Measurements from ENCODE around the gene MOXD1.

MOXD1 gene

GRCh38 chr6:132400883-132401617 is at the start of gene MOXD1:
MOXD1 (minus strand) TSS chr6:132401475; CDS start chr6:132401426, 49 bp downstream.
- DNase-seq = peak; percentile 19

DNA sequence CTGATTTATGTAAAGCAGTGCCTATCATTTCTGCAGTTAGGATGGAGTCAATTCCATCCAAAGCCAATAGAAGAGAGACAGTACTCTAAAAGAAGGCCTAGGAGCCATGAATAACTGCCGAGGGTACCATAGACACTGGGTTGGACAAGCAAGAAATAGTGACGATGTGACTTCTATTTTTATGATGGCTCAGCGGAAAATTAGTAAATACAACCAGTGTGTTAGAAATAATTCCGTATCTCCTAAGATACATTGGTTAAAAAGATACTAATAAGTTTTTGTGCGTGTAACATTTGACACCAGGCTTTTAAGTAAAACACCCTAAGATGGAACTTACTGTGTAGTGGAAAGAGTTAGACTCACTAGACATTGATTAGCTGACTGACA is 45.6 kb upstream of the MOXD1 start:
- DNase-seq = no peak

- DNase-seq = no peak
Observed at GRCh38 chr6:132446141-132446854, 45.0 kb upstream of the MOXD1 start.

DNA sequence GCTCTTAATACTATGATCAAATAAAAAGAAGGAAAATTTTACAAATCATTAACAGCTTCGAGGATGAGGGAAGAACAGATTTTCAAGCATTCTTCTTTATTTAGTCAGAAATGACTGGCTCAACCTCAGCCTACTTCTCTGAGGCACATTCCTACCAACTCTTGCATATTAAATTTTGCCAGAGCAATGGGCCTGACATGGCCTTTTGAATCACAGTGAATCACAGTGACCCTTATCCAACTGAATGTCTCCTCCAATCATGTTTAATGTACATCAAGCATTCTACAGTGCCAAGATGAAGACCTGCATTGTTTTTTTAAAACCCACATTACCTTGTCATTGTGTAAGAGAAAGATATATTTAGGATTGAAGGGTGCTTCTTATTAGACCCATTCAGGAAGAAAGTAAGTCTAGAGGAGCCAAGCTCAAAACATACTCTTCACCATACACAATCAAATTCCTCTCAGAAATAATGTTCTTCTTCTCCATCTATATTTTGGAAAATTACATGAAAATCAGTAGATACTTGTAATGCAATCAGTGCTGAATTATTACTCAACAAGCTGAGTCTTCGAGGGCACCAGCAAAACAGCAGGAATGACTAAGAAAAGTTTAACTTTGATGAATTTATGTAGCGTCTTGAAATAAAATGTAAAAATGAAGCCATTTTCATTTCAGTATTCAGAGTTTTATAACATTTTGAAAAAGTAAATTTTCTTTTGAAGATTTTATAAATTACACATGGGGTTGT is 44.1 kb upstream of the MOXD1 start:
- no peak for DNase-seq

DNA sequence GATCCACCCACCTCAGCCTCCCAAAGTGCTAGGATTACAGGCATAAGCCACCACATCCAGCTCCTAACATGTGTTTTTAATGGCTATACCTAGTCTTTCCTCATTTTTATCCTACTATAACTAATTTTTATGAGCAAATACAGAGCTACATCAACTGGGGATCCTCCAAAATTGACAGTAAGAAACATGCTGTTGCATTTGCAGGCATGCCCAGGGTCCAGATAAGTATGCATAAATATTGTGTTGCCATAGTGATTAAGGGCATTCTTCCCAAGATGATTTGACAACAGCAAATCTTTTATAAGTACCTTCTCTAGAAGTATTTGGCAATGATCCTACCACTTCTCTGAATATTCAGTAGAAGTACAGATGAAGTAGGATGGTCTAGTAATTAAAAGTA is 41.9 kb upstream of the MOXD1 start:
- DNase-seq = no peak

DNA sequence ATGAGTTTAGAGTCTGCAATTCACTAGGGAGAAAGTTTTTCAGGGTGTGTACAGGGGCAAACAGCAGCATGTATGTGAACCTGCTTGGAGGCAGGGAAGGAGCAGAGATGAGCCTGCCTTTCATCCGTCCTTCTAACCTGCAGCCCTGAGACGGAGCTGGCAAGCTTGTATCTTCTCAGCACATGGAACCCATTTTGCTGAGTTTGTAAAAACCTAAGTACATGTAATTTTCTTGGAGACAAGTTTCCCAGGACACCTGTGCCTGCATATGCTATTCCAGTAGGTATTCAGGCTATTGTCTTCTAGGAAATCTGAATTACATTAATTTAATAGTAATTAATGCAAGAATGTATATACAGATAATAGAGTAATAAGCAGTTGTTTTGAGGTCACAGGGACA is 28.8 kb upstream of the MOXD1 start:
- no peak for DNase-seq

DNA sequence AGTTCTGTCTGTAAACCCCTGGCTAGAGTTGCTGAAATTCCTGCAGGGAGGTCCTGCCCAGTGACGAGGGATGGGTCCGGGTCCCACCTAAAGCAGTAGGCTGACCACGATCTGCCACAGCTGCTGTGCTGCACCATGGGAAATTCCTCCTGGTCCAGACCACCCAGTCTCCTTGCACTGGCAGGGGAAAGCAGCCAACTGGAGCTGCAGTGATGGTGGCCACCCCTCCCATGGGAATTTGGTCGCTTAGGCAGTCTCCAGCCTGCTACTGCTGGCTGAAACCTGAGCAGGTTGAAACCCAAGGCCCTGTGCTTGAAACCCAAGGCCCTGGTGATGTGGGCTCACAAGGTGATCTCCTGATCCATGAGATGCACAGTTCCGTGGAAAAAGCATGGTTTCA is 23.9 kb upstream of the MOXD1 start:
- no peak for DNase-seq

GRCh38 chr6:132423839-132424238 is 22.6 kb upstream of the MOXD1 start:
- no peak for DNase-seq

GRCh38 chr6:132418235-132418965 is 17.1 kb upstream of the MOXD1 start:
- DNase-seq = no peak

- DNase-seq = no peak
Observed at GRCh38 chr6:132414761-132415160, 13.5 kb upstream of the MOXD1 start.

GRCh38 chr6:132414322-132414721 is 13.0 kb upstream of the MOXD1 start:
- no peak for DNase-seq

DNA sequence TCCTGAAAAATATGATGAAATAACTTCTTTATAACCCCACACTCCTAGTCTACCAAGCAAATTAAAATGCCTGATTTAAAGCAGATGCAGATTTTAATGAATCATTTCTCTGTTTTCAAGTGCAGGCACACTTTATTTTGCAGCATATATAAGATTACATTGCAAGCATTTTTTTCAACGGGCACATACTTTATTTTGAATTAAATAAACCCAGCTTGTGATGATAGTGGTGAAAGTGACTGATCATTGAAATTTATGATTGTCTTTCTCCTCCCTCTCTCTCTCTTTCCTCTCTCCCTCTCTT is 12.2 kb upstream of the MOXD1 start:
- DNase-seq = no peak

DNA sequence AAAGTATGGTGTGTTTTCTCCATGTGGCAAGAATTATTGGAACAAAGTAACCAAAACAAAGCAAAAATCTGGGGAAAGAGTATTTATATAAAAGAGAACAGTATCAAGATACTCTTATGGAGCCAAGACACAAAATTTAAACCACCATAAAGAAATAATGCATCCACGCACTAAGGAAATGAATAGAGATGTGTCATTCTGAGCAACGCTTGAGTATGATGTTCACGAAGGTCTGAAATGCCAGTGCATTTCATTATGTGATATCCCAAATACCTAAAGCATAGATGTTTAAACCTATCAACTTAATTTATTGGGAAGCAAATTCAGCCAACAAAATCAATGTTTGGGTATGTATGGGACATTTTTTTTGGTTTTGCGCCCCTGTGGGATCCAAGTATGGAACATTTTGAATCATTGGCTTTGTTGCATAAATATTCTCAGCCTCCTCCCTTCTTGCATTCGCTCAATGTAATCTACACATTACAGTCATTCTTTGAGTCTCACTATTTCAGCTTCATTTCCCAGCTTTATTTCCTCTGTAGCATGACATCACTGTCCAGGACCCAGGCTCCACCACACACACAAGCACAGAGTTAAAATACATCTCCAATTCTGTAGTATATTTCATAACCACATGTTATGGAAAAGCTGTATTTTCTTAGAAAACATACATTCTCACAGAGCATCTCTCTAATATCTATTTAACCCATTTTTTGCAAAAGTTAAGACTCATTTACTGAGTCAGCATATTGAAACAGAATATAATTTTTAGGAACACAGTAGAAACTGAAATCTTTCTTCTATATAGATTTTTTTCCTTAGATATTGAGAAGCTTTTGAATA is 11.6 kb upstream of the MOXD1 start:
- DNase-seq = no peak

DNA sequence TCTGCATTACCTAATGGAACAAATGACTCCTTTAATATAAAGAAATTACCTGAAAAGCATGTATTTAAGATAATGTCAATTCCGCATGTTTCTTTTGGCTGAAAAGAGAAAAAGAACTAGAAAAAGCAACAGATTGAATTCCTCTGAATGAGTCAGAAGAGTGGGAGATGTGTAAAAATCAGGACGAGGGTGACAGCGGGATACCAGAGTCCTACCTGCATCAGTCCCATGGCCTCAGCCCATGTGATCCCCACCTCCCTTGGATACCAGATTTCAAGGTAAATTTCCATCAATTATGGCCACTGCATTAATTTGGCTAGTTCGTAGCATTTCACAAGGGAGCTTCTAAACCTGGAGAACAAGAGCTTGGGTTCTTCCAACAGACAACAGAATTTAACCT is 10.0 kb upstream of the MOXD1 start:
- no peak for DNase-seq

DNA sequence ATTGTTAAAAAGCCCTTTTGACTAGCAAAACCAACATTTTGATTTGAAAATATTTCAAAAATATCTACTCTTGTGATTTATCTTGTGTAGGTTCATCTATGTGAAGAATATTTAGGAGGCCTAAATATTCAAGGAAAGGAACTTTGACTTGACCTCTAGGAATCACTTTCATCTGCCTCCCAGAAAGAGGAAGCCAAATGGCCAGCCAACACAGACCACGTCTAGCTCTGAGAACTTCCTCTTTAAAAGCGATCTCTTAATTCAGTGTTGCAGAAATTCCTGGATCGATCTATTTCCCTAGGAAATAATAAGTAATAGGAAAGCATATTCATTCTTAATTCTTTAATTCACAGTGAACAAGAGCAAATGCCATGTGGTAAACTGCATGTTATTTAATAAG is 9.6 kb upstream of the MOXD1 start:
- no peak for DNase-seq

DNA sequence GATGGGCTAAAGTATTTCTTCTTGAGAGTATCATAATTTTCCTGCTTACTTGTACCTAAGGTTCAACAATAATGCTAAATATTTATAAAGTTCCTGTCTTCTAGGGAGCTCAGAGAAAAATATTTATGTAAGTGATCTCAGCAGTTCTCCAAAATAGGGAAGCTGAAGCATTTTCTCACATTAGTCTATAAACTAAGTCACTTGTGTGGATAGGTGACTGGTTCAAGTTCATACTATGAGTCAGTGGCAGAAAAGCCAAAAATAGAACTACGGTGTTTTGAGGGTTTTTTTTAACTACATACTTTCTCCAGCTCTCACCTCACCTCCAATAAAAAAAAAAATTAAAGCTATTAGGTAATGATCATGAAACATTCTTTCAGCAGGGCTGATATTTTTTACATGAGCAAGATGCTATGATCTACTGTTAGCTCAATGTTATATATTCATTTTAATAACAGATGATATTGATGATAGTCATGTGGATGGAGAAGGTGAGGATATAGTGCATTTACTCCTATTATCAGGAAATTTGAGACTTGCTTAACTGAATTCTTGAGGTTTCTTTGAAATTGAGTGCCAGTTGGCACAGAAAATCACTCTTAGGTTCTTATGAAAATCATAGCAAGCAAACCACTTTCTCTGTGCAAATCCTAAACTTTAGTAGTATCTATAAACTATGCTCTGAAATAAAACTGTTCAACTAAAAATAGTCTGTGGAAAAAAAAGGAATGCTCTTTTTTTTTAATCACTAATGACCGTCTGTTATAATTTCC is 4.1 kb upstream of the MOXD1 start:
- no peak for DNase-seq

- no peak for DNase-seq
Observed at GRCh38 chr6:132404736-132405135, 3.5 kb upstream of the MOXD1 start.

DNA sequence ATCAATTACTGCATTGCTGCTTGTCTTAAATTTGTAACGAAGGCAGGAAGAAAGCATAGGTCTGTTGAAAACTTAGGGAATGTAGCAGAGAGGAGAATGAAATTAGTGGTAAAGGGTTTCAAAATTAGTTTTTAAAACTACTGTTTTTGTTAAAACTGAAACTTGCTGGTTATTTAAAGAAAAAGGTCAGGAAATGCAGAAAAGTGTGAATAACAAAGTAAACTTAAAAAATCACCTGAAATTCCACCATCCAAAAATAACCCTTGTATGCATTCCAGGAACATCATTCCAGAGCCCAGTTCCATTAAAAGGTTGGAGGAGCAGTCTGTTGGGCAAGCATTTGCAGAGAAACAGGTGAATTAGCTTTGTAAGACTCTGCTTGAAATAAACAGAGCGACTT is 3.1 kb upstream of the MOXD1 start:
- DNase-seq = no peak

- DNase-seq = no peak
Observed at GRCh38 chr6:132401618-132402285, 477 bp upstream of the MOXD1 start.

DNA sequence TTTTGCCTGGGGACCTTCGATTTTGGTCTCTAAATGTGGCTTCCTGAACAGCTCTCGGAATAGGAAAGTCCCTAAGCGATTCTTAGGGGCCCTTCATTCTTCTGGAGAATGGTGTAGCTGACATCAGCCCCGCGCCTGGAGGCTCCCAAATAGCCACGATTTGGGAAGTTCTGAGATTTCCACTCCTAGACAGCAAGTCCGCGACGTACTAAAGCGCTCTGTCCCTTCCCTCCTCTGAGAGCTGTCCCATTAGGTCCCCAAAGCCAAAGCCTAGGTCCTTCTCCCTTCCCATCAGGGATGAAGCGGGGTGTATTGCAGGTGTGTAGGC is 756 bp downstream of the MOXD1 start:
- DNase-seq = no peak

- DNase-seq = no peak
Observed at GRCh38 chr6:132399376-132400074, 1.8 kb downstream of the MOXD1 start.
